Adipocyte (in vitro differentiated cells): ENCODE results near the gene PDCD11.

Experiments
- DNase-seq: peaks from one replicate; pipeline ENCODE4 v3.0.0-alpha.2; 2015; ENCODE audit warnings: low read depth
- H3K27me3 ChIP-seq: replicated peaks from 2 replicates; pipeline ENCODE4 v1.7.0; 2013; ENCODE audit warnings: mild to moderate bottlenecking, low read length, moderate library complexity; ENCODE audit not compliant: control insufficient read depth, insufficient read depth
- H3K36me3 ChIP-seq: 2 replicates; pipeline ENCODE4 v1.7.0; 2013; ENCODE audit warnings: low read length, mild to moderate bottlenecking, moderate library complexity; ENCODE audit not compliant: control insufficient read depth, insufficient read depth, severe bottlenecking
- H3K4me1 ChIP-seq: 2 replicates; pipeline ENCODE4 v1.7.0; 2013; ENCODE audit warnings: mild to moderate bottlenecking, low read length, moderate library complexity; ENCODE audit not compliant: control insufficient read depth, insufficient read depth
- H3K4me3 ChIP-seq: 2 replicates; pipeline ENCODE4 v1.7.0; 2013; ENCODE audit warnings: mild to moderate bottlenecking, low read length, moderate library complexity
- H3K9ac ChIP-seq: 2 replicates; pipeline ENCODE4 v1.7.0; 2013; ENCODE audit warnings: mild to moderate bottlenecking, low read length, moderate library complexity
- H3K9me3 ChIP-seq: 2 replicates; pipeline ENCODE4 v1.7.0; 2013; ENCODE audit warnings: mild to moderate bottlenecking, low read length, moderate library complexity; ENCODE audit not compliant: control insufficient read depth

The PDCD11 gene

DNA sequence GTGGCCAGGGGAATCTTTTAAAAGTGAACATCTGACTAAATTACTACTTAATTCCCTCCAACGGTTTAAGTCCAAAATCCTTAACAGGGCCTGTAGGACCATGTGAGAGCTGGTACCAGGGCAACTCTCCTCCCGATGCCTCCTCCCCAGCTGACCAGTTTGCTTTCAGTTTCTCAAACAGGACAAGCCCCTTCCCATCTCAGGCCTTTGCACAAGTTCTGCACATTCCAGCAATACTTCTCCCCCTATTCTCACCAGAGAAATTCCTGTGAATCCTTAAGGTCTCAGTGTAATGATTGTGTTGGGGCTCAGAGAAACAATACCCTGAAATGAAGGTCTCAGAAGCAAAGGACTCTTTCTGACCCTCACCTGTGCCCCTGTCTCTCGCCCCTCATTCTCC, 70.3 kb downstream of the PDCD11 start:
- Histone ChIP-seq H3K9me3 (no peaks in the 10 kb centered on the region), H3K4me3 (no peak overlapping the region), H3K27me3 (no peaks in the 10 kb centered on the region), H3K4me1 (peaks cover 17% of the 10 kb centered on the region), H3K36me3 (no peaks in the 10 kb centered on the region), H3K9ac (no peak overlapping the region)
- peak; percentile 44 for DNase-seq

DNA sequence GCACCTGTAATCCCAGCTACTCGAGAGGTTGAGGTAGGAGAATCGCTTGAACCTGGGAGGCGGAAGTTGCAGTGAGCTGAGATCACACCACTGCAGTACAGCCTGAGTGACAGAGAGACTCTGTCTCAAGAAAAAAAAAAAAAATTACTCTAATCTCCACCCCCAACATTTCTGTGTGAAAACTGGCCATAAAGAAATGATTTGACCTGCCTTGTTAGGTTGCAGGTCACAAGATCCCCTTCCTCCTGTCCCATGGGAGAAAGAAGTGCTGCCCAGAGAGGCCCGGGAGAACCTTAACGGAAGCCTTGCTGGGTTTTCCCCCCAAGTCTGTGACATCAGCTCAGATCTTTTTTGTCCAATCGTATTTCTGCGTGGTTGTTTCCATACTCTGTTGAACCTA, 71.0 kb downstream of the PDCD11 start:
- Histone ChIP-seq H3K36me3 (no peaks in the 10 kb centered on the region), H3K9ac (no peak overlapping the region), H3K9me3 (no peaks in the 10 kb centered on the region), H3K4me3 (no peak overlapping the region), H3K27me3 (no peaks in the 10 kb centered on the region), H3K4me1 (peaks cover 22% of the 10 kb centered on the region)
- DNase-seq = no peak

DNA sequence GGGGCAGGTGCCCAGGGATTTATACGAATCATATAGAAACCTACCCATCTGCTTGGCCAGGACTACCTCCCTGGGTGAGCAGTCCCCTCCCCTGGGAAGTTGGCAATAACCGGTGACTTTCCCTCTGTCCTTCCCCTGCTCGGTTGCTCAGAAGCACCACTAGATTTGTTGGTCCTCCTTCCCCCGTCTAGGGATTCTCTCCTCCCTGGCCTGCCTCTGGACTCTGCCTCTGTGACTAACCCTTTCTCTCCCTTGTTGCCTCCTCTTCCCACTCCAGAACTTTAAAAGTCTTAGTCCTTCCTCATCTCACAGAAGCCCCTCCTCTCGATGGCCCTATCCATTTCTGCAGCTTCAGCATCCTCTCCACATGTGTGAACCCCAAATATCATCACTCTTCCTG, 72.8 kb downstream of the PDCD11 start:
- Histone ChIP-seq H3K4me1 (peaks cover 17% of the 10 kb centered on the region), H3K36me3 (no peaks in the 10 kb centered on the region), H3K27me3 (no peaks in the 10 kb centered on the region), H3K9me3 (no peaks in the 10 kb centered on the region), H3K9ac (no peak overlapping the region), H3K4me3 (no peak overlapping the region)
- no peak for DNase-seq

DNA sequence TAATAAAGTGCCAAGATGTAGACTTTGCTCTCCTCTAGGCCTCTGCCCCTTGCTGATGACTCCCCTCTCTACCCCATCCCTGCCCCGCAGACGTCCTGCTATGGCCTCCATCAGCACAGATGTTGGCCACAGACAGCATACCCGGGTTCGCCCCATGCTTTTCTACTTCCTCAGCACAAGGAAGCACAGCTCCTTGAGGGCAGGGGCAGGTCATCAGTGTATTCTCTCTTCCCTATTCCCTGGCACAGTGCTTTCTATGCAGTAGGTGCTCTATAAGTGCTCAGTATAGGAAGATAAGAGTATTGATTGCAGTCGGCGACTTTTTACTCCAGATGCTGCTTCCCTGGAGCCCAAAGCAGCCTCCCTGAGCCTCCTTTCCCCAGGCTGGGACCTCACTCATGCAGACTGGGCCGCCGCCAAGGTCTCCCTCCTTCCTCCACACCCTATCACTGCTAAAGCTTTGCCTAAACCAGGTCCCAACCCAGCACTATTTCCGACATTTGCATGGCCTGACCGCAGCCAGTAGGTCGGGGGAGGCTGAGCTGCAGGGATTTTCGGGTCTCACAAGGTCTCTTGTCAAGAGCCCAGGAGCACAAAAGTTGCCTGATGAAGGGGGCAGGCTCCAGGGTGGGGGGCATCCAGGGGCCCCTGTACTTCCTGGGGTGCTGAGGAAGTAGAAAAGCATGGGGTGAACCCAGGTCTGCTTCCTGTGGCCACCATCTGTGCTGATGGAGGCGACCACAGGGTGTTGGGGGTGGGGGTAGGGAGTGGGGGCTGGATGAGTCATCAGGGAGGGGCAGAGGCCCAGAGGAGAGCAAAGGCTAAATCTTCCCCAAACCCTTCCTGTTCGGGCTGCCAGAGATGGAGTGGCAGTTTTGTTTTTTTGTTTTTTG, 74.6 kb downstream of the PDCD11 start:
- Histone ChIP-seq H3K36me3 (no peaks in the 10 kb centered on the region), H3K9ac (peak overlapping the region; percentile 72), H3K4me1 (peaks cover 17% of the 10 kb centered on the region), H3K4me3 (no peak overlapping the region), H3K9me3 (no peaks in the 10 kb centered on the region), H3K27me3 (no peaks in the 10 kb centered on the region)
- no peak for DNase-seq

DNA sequence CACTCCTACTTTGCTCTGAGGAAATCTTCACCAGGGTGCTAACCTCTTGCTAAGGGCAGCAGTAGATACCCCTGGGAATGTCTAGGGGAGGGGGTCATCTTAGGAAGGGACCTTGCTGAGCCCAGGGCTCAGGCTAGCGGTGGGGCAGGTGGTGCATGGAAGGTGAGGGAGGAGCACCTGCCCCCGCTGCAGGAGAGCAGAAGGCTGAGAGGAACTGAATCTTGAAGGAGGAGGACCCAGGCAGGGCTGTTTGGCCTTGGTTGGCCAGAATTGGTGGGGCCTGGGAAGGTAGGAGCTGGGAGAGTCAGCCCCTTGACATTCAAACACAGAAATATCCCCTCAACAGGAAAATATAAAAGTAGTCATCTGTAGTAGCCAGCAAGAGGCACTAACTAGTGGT, 75.6 kb downstream of the PDCD11 start:
- Histone ChIP-seq H3K27me3 (no peaks in the 10 kb centered on the region), H3K9ac (peak overlapping the region; percentile 72), H3K9me3 (no peaks in the 10 kb centered on the region), H3K36me3 (no peaks in the 10 kb centered on the region), H3K4me1 (peaks cover 17% of the 10 kb centered on the region), H3K4me3 (no peak overlapping the region)
- no peak for DNase-seq

DNA sequence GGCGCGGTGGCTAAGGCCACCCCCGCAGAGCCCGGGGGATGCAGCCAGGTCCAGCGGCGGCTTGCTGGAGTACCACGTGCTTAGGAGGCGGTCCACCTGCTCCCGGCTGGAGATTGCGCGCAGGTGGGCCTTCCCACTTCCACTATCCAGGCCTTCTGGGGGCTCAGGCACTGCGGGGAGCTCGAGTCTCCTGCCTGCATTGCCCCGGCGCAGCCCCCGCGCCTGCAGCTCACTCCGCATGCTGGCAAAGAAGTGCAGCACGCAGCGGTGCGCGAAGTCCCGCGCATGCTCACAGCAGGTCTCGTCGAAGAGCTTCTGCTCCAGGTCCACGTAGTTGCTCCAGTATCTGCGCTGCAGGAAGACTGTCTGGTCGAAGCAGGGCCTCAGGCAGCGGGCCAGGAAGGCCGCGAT, 76.8 kb downstream of the PDCD11 start:
- Histone ChIP-seq H3K9me3 (no peaks in the 10 kb centered on the region), H3K9ac (no peak overlapping the region), H3K27me3 (no peaks in the 10 kb centered on the region), H3K36me3 (no peaks in the 10 kb centered on the region), H3K4me1 (peaks cover 17% of the 10 kb centered on the region), H3K4me3 (no peak overlapping the region)
- no peak for DNase-seq

DNA sequence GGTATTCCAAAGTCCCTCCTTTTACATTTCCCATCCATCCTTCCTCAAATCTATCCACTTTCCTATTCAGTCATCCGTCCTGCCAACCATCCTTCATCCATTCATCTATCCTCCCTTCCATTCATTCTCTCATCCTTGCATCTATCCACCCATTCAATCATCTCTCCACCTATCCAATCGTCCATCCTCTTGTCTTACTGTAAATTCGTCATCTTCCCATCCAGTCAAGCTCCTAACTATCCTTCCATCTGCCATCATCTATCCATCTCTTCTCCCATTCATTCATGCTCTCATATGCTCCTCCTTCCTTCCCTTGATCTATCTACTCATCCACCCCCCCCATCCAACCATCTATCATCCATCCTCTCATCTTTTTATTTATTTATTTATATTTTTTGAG, 77.7 kb downstream of the PDCD11 start:
- H3K27me3 ChIP-seq = no peaks in the 10 kb centered on the region
- no peak overlapping the region for H3K4me3 ChIP-seq
- H3K36me3 ChIP-seq = no peaks in the 10 kb centered on the region
- no peak overlapping the region for H3K9ac ChIP-seq
- H3K9me3 ChIP-seq = no peaks in the 10 kb centered on the region
- peaks cover 21% of the 10 kb centered on the region for H3K4me1 ChIP-seq
- no peak for DNase-seq

DNA sequence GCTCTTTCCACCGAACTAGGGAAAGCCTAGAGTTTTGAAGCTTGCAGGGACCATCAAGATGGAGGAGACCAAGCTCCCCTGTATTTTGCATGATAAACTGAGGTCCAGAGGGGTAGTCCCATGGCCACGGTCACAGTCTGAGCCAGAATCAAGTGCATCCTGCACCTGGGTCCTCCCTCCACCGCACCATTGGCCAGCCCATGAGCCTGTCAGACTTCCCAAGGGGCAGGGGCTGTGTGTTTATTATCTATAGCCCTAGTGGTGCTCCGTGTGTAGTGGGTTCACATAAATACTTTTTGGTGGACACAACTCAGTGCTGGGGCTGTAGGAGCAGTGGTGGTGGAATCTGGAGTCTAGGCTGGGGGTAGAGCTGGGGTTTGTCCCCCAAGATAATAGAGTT, 79.0 kb downstream of the PDCD11 start:
- no peak for DNase-seq
- H3K9me3 ChIP-seq = no peaks in the 10 kb centered on the region
- no peak overlapping the region for H3K4me3 ChIP-seq
- no peak overlapping the region for H3K9ac ChIP-seq
- H3K4me1 ChIP-seq = peaks cover 34% of the 10 kb centered on the region
- no peaks in the 10 kb centered on the region for H3K27me3 ChIP-seq
- no peaks in the 10 kb centered on the region for H3K36me3 ChIP-seq

DNA sequence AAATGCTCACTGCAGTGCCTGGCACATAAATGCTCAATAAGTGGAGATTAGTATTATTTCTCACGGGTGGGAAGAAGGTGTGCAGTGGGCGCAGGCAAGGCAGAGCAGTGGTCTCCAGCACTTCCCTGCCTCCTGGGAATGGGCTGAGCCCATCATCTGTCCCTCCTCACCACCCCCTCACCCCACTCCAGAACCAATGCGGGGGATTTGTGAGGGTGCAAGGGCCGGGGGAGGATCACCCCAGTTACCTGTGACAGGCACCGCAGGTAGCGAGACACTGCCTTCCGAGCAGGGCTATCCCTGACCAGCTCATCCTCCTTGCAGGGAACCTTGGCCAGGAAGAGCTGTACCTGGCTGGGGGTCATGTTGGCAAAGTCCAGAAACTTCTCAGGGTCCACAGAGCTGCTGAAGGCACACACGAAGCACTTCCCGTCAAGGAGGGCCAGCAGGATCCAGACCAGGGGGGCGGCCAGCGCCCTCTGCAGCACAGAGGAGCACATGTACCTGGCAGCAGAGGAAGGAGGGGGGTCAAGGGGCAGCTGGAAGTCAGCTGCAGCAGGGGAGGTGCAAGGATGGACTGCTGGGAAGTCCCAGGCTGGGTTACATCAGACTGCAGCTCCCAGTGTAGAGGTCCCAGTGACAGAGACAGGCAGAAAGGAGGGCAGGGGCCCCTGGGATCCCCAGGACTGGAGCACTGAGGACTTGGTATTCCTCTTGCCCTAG, 79.8 kb downstream of the PDCD11 start:
- no peak for DNase-seq

DNA sequence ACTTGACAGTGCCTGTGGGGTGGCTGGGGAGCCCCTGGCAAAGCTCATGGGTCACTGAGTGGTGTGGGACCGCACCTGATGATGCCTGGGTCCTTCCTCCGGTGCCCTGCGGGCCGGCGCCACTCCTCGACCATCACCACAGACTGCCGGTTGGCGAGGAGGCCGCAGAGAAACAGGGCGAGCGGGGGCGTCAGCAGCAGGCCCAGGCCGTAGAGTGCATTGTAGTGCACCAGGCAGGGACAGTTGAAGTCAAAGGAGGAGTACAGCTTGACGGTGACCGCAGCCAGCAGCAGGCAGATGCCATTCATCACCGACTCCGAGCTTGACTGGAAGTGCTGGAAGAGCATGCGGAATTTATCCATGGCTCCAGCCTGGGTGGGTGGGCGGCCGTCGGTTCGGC, 82.2 kb downstream of the PDCD11 start:
- H3K9me3 ChIP-seq = no peaks in the 10 kb centered on the region
- no peak for DNase-seq
- no peaks in the 10 kb centered on the region for H3K27me3 ChIP-seq
- peaks cover 25% of the 10 kb centered on the region for H3K4me1 ChIP-seq
- no peaks in the 10 kb centered on the region for H3K36me3 ChIP-seq
- H3K4me3 ChIP-seq = no peak overlapping the region
- H3K9ac ChIP-seq = no peak overlapping the region

More for the DNA sequence above, 79.8 kb downstream of the PDCD11 start:
- Histone ChIP-seq H3K9ac (no peak overlapping the region), H3K4me3 (no peak overlapping the region), H3K4me1 (peaks cover 35% of the 10 kb centered on the region), H3K36me3 (no peaks in the 10 kb centered on the region), H3K27me3 (no peaks in the 10 kb centered on the region), H3K9me3 (no peaks in the 10 kb centered on the region)

DNA sequence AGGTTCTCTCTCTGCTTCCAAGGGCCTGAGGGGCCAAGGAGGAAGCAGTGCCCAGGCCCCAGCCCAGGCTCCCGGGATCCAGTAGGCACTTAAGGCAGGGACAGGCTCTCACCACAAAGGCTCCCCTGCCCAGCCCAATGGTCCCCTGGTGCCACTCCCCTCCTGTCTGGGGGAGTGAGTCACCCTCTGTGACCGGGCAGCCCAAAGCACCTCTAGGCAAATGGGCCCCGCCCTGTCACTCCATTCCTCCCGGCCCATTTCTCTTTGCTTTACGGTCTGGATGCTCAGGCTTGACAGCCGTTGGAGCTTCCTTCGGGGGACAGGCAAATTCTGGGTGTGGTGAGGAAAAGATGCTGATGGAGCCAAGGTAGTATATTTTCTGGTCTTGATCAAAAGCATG, 82.7 kb downstream of the PDCD11 start, which contains the start of gene CALHM3:
Gene CALHM3 (minus strand): TSS at position 106 of the 400 bp plus-strand sequence. CDS start 208 bp downstream, outside the sequence.
- Histone ChIP-seq H3K4me3 (no peak within 1 kb of the TSS), H3K4me1 (peaks cover 25% of the 10 kb centered on the region), H3K27me3 (no peaks in the 10 kb centered on the region), H3K36me3 (no peaks in the 10 kb centered on the region), H3K9me3 (no peaks in the 10 kb centered on the region), H3K9ac (no peak within 1 kb of the TSS)
- peak; percentile 22 for DNase-seq
